Activated naive CD8-positive, alpha-beta T cell treated with anti-CD3 and anti-CD28 coated beads for 36 hours (primary cell): ENCODE data around the gene PTPRB. TPM values are rescaled to one million over a fixed set of nuclear protein-coding genes. Genes with fewer than 3 reads are reported as not detected.

Experiments used
- DNase-seq: peaks from one replicate; pipeline ENCODE4 v3.0.0; 2021
- H3K27ac Mint-ChIP-seq: one replicate; pipeline ENCODE4 v1.8.0; 2022; ENCODE audit warnings: mild to moderate bottlenecking, moderate library complexity, mixed read lengths
- H3K27me3 Mint-ChIP-seq: one replicate; pipeline ENCODE4 v1.8.0; 2022; ENCODE audit warnings: mild to moderate bottlenecking, mixed read lengths
- H3K36me3 Mint-ChIP-seq: one replicate; pipeline ENCODE4 v1.8.0; 2021; ENCODE audit warnings: mild to moderate bottlenecking, mixed read lengths
- H3K4me1 Mint-ChIP-seq: one replicate; pipeline ENCODE4 v1.8.0; 2021; ENCODE audit warnings: mixed read lengths
- H3K4me3 Mint-ChIP-seq: one replicate; pipeline ENCODE4 v1.8.0; 2022; ENCODE audit warnings: mild to moderate bottlenecking, moderate library complexity, mixed read lengths
- H3K9me3 Mint-ChIP-seq: one replicate; pipeline ENCODE4 v1.8.0; 2022; ENCODE audit warnings: mixed read lengths
- total RNA-seq, 2 experiments: library from RNA; stranded (reverse); gene quantifications; one replicate each; pipeline ENCODE4 v1.2.3, GENCODE V29; 2021

PTPRB gene
- total RNA-seq: not detected

DNA sequence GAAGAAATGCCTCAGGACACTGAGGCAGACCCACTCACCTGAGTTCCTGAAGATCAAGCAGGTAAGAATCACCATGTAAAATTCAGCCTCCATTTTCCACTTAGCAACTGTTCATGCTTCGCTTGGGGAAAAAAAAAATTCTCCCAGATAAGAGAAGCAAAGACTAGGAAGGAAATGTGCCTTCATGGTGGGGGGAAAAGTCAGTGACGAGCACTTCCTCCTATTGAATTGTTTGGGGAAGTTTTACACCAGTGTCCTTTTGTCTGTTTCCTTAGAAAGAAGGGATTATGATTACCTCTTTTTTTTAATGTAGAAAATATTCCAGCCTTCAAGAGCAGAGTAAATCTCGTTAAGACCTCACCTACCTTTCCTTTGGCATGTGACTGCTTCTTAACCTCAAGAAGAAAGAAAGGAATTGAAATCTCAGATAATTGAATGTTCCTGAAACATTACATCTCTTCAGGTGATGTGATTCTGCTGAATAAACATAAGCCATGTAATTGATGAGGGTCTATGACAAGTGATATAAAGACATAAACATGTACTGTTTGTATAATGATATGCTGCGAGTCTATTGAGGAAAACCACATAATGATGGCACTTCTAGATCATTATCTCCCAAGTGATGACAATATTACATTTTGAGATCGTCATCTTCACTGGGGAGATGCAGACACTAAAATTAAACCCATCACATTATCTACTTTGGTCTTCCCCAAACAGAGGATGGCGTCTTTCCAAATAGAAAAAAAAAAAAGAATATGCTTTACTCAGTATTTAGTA, at the start of gene PTPRB:
TSS of gene PTPRB (minus strand) at position 127 of the 783 bp plus-strand sequence. CDS start at position 93, 34 bp downstream.
- no peaks in the 10 kb centered on the region for H3K9me3 Mint-ChIP-seq
- peaks cover 18% of the 10 kb centered on the region for H3K27me3 Mint-ChIP-seq
- no peak within 1 kb of the TSS for H3K4me3 Mint-ChIP-seq
- H3K36me3 Mint-ChIP-seq: no peaks in the 10 kb centered on the region
- no peak within 1 kb of the TSS for H3K27ac Mint-ChIP-seq
- H3K4me1 Mint-ChIP-seq: no peaks in the 10 kb centered on the region
- DNase-seq: no peak

DNA sequence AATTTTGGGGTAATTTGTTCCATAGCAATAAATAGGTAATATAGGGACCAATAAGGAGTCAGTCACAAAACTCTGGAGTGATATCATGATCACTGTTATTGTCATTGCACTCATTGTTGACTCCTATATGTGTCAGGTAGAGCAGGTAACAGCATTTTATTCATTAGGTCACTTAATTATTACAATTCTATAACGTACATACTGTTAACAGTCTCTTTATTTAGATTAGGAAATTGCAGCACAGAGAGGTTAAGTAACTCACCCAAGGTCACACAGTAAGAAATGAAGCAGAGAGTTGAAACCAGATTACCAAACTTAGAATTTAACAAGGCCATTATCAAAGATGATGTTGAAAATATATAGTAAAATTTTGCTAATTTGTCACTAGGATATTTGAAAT, 49.7 kb upstream of the PTPRB start:
- H3K36me3 Mint-ChIP-seq: no peaks in the 10 kb centered on the region
- H3K27ac Mint-ChIP-seq: no peak overlapping the region
- H3K9me3 Mint-ChIP-seq: no peaks in the 10 kb centered on the region
- DNase-seq: no peak
- H3K4me3 Mint-ChIP-seq: no peak overlapping the region
- H3K4me1 Mint-ChIP-seq: no peaks in the 10 kb centered on the region
- peaks cover 5% of the 10 kb centered on the region for H3K27me3 Mint-ChIP-seq

DNA sequence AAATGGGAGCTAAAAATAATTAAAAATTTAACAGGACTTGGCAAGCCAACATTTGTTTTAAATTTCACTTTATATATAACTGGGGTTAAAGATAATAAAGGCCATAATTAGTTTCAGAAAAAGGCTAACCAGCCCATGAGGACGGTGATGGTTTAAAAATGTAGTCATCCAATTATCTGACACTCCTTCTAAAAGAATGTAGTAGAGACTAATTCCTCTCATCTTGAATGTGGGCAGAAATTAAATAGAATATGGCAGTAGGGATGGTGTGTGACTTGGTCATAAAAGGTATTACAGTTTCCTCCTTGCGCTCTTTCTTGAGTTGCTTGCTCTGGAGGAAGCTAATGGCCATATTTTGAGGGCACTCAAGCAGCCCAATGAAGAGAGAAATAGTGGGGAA, 49.1 kb upstream of the PTPRB start:
- Mint-ChIP-seq H3K36me3 (no peaks in the 10 kb centered on the region), H3K27ac (no peak overlapping the region), H3K27me3 (peaks cover 9% of the 10 kb centered on the region), H3K9me3 (no peaks in the 10 kb centered on the region), H3K4me1 (no peaks in the 10 kb centered on the region), H3K4me3 (no peak overlapping the region)
- no peak for DNase-seq

DNA sequence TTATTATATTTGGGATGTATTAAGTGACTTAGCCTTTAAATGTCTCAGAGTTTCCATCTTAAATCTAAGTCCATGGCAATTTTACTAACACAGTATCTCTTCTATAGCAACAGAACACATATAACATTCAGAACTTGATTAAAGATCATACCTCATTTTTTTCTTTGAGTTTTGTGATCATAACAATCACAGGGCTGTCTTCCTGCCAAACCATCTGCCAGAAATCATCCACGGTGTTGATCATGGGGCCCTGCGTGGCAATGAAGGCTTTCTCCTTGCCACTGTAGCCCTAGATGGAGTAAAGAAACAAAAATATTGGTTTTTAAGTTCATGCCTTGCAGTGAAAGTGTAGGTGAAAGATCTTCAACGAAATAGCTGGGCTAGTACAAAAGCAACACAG, 46.7 kb upstream of the PTPRB start:
- Mint-ChIP-seq H3K27ac (no peak overlapping the region), H3K36me3 (no peaks in the 10 kb centered on the region), H3K4me3 (no peak overlapping the region), H3K27me3 (peaks cover 13% of the 10 kb centered on the region), H3K4me1 (no peaks in the 10 kb centered on the region), H3K9me3 (no peaks in the 10 kb centered on the region)
- DNase-seq: no peak

DNA sequence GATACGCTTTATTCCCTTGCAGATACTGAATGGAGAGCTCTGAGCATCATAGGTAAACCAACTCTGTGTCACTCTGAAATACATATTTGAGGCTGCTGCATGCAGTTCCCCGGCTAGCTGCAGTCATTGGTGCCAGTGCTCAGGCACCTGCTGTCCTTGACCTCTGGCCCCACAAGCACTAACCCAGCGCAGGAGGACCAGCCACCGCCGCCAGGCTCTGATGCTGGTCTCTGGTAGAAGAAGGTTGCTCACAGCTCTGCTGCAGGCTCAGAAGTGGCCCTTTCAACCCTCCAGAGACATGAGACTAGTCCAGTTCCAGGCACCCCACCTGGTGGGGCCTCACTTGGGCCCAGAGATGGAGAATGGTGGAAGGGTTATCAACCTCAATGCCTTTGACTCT, 34.5 kb upstream of the PTPRB start:
- Mint-ChIP-seq H3K36me3 (no peaks in the 10 kb centered on the region), H3K27me3 (peaks cover 7% of the 10 kb centered on the region), H3K9me3 (peaks cover 3% of the 10 kb centered on the region), H3K27ac (no peak overlapping the region), H3K4me3 (no peak overlapping the region), H3K4me1 (no peaks in the 10 kb centered on the region)
- no peak for DNase-seq

DNA sequence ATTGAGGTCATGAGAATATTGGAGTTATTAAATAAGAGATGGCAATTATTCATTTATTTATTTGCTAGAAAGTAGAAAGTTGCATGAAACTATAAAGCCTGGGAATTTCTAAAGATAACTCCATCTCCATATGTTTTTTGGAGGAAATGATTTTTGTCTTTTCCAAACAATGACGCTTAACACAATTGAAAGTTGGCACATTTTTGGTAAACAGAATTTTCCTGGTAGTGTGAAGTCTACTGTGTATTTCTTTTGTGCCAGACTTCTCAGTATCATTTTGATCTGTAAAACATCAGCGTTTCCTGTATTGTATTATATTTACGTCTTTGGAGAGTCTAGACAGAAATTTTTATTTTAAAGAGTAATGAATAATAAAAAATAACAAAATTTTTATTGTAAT, 33.7 kb upstream of the PTPRB start:
- Mint-ChIP-seq H3K27me3 (peaks cover 7% of the 10 kb centered on the region), H3K4me1 (no peaks in the 10 kb centered on the region), H3K4me3 (no peak overlapping the region), H3K27ac (no peak overlapping the region), H3K9me3 (peaks cover under 1% of the 10 kb centered on the region), H3K36me3 (no peaks in the 10 kb centered on the region)
- no peak for DNase-seq

DNA sequence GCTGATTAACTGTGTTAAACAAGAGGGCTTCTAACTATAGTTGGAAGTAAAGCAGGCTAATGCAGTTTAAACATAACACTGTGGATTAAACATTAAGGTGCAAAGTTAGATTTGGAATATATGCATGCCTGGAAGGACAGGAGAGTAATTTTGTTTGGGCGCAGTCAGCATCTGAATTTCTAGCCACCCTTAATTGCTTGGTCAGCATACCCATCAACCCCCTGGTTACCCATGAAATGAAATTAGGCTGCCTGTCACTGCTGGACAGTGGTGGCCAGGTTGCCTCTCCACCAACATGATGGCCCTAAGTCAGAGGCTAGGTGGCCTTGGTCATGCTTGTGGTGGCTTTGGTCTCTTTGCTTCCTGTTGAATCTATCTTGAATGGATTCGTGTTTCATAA, 30.0 kb upstream of the PTPRB start:
- no peak overlapping the region for H3K27ac Mint-ChIP-seq
- no peaks in the 10 kb centered on the region for H3K36me3 Mint-ChIP-seq
- no peak for DNase-seq
- peaks cover 7% of the 10 kb centered on the region for H3K27me3 Mint-ChIP-seq
- H3K4me3 Mint-ChIP-seq: no peak overlapping the region
- no peaks in the 10 kb centered on the region for H3K9me3 Mint-ChIP-seq
- H3K4me1 Mint-ChIP-seq: no peaks in the 10 kb centered on the region

DNA sequence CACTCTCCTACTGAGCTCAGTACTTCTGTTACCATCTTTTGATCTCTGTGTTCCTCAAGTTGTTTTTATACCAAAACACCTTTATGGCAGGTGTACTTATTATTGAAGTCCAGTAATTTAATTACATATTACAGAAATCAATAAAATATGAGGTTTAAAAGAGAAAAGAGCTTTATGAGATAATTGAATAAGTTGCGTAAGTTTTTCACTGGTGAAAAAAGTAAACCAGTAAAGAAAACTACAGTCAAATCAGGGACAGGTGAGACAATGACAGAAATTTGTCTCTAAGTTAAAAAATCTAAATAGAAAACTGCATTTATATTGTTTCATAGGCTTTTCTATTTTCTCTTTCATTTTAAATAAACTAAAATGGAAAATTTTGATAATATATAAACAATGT, 29.1 kb upstream of the PTPRB start:
- peaks cover 7% of the 10 kb centered on the region for H3K27me3 Mint-ChIP-seq
- H3K4me3 Mint-ChIP-seq: no peak overlapping the region
- H3K36me3 Mint-ChIP-seq: no peaks in the 10 kb centered on the region
- no peaks in the 10 kb centered on the region for H3K4me1 Mint-ChIP-seq
- DNase-seq: no peak
- no peak overlapping the region for H3K27ac Mint-ChIP-seq
- H3K9me3 Mint-ChIP-seq: no peaks in the 10 kb centered on the region

DNA sequence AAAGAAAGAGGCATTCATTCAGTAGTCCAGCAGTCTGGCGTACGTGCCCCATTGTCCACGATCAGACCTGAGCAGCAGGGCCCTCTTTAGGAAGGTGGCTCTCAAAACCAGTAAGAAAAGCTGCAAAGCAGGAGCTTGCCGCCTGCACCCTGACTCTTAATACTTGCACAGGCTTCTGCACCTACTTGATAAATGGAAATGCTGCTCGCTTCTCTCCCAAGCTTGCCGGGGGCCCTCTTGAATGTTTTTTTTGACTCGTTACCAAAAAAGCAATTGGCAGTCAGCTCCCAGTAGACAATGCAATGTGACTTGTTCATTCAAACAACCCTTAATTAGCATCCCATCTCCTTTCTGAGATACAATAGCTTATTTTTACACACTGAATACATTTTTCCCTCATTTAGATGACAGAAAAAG, 27.2 kb upstream of the PTPRB start:
- Mint-ChIP-seq H3K9me3 (no peaks in the 10 kb centered on the region), H3K27me3 (peaks cover 7% of the 10 kb centered on the region), H3K4me3 (no peak overlapping the region), H3K4me1 (no peaks in the 10 kb centered on the region), H3K27ac (no peak overlapping the region), H3K36me3 (no peaks in the 10 kb centered on the region)
- no peak for DNase-seq

DNA sequence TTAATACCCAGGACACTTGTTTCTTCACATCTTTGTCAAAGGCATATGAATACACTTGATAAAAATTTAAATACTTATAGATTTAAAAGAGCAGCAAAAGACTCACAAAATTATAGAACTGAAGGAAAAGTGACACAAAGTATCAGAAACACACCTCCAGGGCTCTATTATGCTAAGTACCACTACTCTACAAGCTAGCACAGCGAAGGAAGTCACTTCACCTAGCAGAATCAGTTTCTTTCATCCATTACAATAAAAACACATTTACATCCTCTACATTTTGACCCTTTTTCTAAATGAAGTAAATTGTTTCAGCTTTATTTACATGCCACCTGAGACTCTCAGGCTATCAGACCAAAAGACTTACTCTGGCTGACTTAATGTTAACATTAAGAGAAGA, 26.6 kb upstream of the PTPRB start:
- DNase-seq: no peak
- no peak overlapping the region for H3K27ac Mint-ChIP-seq
- H3K4me1 Mint-ChIP-seq: no peaks in the 10 kb centered on the region
- no peaks in the 10 kb centered on the region for H3K36me3 Mint-ChIP-seq
- H3K27me3 Mint-ChIP-seq: peaks cover 4% of the 10 kb centered on the region
- H3K9me3 Mint-ChIP-seq: no peaks in the 10 kb centered on the region
- no peak overlapping the region for H3K4me3 Mint-ChIP-seq

DNA sequence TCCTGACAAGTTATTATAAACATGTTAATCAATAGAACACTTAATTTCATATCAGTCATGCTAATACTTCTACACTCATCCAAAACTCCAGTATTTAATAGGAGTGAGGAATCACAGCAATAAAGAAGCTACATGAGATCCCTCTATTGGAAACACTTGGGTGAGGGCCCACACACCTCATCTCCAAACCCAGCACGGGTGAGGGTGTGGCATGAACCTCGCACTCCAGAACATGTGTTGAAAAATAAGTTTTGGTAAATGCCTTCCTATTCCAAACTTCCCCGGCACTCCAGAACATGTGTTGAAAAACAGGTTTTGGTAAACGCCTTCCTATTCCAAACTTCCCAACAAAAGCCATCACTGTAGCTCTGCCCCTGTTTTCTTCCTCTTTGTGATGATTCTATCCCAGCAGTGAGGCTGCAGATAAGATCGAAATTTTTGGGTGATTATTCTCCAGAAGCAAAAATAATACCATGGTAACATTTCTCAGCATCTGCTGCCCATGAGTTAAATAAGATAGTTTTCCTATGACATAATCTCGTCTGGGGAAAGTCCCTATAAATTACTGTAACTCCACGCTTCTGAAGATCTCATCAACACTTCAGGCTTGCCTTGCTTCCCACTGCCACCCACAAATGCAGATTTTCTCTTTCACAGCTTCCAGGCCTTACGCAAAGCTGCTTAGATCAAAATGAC, 24.4 kb upstream of the PTPRB start:
- Mint-ChIP-seq H3K27ac (no peak overlapping the region), H3K4me1 (no peaks in the 10 kb centered on the region), H3K36me3 (no peaks in the 10 kb centered on the region), H3K4me3 (no peak overlapping the region), H3K9me3 (no peaks in the 10 kb centered on the region), H3K27me3 (no peaks in the 10 kb centered on the region)
- no peak for DNase-seq

DNA sequence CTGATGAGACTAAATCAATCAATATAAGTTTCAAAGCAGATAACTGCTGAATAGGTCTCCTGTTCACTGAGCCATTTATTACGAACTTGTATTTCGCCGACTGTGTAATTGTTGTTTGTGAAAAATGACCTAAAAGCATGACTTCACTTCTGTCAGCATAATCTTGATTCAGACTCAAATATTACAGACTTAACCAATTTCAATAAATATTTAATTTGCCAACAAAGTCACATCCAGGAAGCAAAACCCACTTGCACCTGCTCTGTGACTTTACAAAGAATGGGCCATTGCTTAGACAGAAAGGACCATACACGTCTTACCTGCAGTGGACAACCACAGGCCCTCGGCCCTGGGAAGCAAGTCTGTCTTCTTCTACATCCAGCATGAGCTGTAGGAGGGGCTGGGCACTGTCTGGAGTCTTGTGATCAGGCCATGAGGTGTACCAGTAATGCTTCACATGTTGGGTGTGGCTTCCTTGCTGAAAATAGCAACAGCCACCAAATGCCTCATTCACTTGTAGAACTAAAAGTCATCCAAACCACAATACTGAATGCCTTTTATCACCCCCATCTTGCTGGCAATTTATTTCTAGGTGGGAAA, 23.5 kb upstream of the PTPRB start:
- Mint-ChIP-seq H3K27ac (no peak overlapping the region), H3K4me1 (no peaks in the 10 kb centered on the region), H3K27me3 (no peaks in the 10 kb centered on the region), H3K36me3 (no peaks in the 10 kb centered on the region), H3K9me3 (no peaks in the 10 kb centered on the region), H3K4me3 (no peak overlapping the region)
- no peak for DNase-seq

DNA sequence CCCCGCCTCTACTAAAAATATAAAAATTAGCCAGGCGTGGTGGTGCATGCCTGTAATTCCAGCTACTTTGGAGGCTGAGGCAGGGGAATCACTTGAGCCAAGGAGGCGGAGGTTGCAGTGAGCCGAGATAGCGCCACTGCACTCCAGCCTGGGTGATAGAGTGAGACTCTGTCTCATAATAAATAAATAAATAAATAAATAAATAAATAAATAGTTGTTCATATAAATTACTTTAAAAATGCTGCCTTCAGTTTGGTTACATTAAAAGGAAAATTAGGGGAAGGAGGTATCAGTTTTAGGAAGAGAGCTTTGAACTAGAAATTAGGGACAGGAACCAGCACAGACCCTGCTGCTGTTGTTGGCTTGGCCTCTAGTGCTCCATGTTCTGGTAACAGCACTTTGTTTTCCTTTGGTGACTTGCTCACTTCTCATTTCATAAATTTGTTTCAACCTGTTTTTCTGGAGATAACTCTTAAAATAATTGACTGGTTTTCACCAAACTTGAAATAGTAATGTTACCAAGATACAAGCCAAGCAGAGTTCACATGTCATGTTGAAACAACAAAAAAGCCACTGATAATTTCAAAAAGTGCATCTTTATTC, 22.9 kb upstream of the PTPRB start:
- no peaks in the 10 kb centered on the region for H3K36me3 Mint-ChIP-seq
- no peaks in the 10 kb centered on the region for H3K4me1 Mint-ChIP-seq
- H3K27ac Mint-ChIP-seq: no peak overlapping the region
- H3K4me3 Mint-ChIP-seq: no peak overlapping the region
- no peaks in the 10 kb centered on the region for H3K27me3 Mint-ChIP-seq
- no peaks in the 10 kb centered on the region for H3K9me3 Mint-ChIP-seq
- DNase-seq: no peak

DNA sequence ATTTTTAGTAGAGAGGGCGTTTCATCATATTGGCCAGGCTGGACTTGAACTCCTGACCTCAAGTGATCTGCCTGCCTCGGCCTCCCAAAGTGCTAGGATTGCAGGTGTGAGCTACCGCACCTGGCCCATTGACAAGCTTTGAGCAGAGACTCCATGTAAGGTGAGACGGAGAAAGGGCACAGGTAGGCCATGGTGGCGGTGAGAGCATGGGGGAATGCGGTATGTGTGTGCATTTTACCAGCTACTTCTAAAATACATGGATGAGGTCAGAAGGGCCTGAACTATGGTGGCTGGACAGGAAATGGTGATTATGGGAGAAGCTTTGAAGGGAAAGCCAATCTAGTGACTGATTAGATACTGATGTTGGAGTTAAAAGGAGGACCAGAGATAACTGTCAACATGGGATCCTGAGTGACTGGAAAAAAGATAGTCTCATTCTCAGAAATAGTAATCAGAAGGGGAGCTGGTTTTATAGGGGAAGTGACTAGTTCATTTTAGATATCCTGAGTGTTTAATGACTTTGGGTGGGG, 21.9 kb upstream of the PTPRB start:
- no peak for DNase-seq
- no peaks in the 10 kb centered on the region for H3K9me3 Mint-ChIP-seq
- H3K27ac Mint-ChIP-seq: no peak overlapping the region

DNA sequence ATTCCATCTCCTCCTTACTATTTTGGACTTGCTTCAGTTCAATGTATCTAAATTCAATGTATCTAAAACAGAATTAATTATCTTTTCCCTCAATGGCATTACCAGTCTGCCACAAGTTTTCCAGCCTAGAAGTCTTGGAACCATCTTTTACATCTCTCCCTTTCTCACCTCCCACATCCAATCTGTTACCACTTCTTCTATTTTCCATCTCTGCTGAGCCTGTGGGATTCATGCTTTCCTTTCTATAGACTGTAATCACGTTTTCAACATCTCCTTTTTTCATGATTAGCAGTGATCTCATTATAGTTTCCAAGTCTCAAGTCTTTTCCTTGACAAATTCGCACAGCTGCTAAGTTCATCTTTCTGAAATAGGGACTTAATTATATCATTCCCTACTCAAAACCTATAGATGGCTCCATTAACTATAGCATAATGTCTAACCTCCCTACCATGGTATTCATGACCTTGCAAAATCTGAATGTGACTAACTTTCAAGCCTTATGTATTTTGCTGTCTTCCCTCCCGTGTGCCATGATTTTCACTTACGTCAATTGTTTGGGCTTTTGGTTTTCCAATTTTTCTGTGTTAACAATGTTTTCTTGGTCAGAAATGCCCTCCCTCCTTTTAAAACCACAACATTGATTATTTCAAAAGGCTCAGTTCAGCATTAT, 20.5 kb upstream of the PTPRB start:
- no peak for DNase-seq
- Mint-ChIP-seq H3K9me3 (no peaks in the 10 kb centered on the region), H3K27me3 (no peaks in the 10 kb centered on the region), H3K27ac (no peak overlapping the region), H3K4me1 (no peaks in the 10 kb centered on the region), H3K4me3 (no peak overlapping the region), H3K36me3 (no peaks in the 10 kb centered on the region)

More for the DNA sequence above, 21.9 kb upstream of the PTPRB start:
- H3K4me3 Mint-ChIP-seq: no peak overlapping the region
- no peaks in the 10 kb centered on the region for H3K36me3 Mint-ChIP-seq
- H3K27me3 Mint-ChIP-seq: no peaks in the 10 kb centered on the region
- no peaks in the 10 kb centered on the region for H3K4me1 Mint-ChIP-seq
